ENCODE results near the gene JSRP1.

Gene JSRP1

DNA sequence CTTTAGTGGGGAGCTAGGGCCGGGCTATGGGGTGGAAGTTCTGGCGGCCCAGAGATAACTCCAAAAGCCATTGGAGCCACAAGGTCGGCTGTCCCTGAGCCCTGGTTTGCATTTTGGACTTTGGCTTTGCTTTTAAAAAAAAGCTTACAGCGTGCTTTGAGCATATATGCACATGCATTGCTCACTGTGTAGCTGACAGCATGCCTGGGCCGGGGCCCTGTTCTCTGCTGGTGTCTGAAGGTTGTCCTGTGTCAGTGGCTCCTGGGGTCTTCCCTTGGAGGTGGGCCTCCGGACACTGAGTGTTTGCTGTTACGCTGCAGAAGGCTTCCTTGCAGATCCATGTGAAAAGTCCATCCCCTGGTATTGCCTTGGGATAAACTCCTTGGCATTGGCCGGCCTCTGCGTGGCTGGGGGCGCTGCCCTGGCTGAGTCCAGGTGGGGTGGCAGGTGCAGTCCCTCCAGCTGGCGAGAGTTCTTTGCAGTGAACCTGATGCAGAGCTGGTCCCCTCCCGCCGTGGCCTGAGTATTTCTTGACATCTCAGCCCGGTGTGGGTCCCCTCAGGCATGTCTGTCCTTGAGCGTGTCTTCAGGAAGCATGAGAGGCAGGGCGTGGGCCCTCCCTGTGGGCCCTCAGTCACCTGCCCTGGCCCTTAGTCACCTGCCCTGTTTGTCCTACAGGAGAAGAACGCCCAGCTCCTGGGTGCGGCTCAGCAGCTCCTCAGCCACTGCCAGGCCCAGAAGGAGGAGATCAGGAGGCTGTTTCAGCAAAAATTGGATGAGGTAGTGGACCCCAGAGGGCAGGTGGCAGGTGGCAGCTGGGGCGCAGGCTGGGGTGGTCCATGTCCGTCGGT lies 43.1 kb downstream of the JSRP1 start:
- no peak for DNase-seq

DNA sequence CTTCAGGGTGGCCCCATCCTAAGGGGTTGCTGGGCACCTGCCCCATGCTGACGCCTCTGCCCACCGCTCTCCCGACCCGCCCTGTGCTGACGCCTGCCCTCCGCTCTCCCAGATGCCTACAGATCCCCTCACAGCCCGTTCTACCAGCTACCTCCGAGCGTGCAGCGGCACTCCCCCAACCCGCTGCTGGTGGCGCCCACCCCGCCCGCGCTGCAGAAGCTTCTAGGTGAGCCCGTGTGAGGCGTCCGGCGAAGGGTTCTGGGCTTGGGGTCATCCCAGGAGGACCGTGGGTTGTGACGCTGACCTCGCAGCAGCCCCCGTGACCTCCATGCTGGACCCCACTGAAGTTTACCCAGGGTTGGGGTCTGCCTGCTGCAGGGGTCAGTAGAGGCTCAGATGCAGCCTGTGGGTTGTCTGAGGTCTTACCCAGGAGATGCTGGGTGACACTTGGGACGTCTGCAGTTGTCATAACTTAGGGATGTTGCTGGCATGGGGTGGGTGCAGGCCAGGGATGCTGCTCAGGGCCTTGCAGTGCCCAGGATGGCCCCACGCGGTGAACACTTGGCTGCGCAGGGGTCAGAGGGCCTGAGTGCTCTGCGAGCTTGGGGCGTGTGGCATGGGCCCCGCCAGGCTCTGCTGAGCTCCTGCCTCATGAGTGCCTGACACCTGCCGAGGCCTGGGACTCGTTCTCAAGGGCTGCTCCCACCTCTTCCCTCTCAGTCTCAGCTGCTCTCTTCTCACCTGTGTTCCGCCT lies 45.1 kb downstream of the JSRP1 start:
- DNase-seq, result no peak

DNA sequence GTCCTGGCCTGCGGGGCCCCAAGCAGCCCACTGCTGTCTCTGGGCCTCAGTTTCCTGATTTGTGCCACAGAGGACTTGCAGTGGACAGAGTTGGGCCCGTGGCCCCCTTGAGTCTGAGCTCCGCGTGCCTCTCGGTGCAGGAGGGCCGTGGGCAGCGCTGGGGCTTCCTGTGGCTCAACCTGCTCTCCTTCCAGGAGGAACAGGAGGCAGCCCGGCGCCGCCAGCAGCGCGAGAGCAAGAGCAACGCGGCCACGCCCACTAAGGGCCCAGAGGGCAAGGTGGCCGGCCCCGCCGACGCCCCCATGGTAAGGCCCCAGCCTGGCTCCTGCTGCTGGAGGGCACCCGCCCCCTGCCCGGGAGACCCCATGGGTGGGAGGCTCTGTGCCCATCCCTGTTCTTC lies 46.0 kb downstream of the JSRP1 start:
- DNase-seq, result no peak

- no peak for DNase-seq
Observed at GRCh38 chr19:2209408-2209807, 46.8 kb downstream of the JSRP1 start.

DNA sequence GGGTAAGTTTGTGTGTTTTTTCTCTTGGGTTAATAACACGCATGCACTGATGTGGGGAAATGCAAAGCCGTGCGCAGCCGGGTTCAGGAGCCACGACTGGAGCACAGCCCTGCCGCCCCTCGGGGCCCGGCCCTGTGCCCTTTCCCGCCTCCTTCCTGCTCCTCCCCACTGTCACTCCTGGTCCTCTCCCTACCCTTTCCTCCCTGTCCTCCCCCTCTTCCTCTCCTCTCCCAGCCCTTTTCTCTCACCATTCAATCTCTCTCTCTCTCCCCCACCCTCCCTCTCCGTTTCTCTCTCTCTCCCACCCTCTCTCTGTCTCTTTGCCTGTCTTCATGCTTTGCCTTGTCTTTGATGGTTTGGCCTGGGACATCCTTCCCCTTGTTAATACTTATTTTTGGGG lies 47.2 kb downstream of the JSRP1 start:
- DNase-seq, result no peak

DNA sequence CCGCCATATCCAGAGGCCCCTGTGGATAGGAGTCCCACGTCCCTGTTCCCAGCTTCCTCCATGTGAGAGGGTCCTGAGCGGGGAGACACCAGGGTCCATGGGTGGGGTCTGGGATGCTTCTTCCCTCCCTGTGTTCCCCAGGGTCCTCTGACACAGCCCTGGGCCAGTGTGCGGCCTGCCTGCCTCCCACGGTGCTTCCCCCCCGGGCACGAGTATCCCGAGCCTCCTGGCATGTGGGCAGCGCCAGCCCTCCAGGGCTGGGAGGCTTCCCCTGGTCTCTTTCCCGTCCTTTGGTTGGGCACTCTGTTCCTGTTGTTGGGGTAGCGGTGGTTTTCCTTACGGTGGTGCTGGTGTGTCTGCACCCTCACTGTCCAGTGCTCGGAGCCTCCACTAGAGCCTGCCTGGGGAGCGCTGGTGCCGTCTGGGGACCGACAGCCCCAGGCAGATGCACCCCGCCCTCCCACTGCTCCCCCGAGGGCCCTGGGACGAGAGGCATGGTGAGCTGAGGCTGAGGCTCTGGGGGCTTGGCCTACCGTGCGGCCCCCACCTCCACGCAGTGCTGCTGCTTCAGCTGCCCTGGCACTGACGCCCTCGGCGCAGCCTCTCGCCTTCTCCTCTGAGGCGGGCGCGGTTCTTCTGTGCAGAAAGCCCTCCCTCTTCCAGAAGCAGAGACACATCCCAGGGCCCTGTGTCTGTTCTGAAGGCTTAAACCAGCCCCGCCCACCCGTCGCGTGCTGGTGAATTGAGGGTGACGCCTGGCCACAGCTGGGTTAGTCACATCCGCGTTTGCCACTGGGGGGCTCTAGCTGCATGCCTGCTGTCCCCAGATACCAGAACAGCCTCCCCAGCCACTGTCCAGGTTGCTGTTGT lies 48.0 kb downstream of the JSRP1 start:
- no peak for DNase-seq

DNA sequence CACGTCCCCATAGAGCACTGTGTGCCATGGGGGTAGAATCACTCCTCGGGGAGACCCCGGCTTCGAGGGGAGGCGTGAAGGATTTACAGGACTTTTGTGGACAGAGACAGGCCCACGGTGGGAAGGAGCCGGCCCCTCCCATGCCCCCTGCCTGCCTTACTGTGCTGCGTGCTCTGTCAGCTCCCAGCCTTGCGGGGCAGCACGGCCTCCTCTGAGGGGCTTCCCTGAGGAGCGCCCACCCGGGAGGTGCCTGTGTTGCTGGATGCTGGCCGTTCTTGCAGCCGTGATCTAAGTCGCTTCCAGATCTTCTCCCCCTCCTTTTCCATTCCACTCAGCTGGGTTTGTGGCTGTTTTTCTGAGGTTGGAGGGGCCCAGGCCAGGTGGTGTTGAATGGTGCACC lies 49.2 kb downstream of the JSRP1 start:
- no peak for DNase-seq

DNA sequence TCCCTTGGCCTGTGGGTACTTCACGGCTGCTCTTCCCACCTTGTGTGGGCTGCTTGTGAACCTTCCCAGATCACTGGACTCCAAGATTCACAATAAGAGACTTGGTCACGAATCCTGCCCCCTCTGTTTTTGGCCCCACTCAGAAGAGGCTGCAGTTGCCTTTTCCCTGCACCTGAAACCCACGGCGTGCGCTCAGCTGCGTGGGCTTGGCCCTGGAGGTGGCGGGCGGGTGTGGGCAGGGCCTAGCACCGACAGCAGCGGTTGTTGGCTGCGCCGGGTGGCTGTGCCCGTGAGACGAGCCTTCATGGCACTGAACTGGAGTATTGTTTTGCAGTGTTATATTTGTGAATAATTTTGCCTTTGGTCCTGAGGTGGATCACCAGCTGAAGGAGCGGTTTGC lies 53.9 kb downstream of the JSRP1 start:
- no peak for DNase-seq
